Aorta (tissue), 5 donors: ENCODE results near the gene GLTP. TPM values are rescaled to one million over a fixed set of nuclear protein-coding genes. Genes with fewer than 3 reads are reported as not detected.

Experiments used
- ATAC-seq: fragments of 200-7000 bp; cut with Tn5 transposase; one replicate; pipeline ENCODE4 v1.9.1; 2022; ENCODE audit warnings: moderate library complexity; ENCODE audit not compliant: low FRiP score
- DNase-seq, 2 donors: peaks; one replicate each; pipeline ENCODE4 v3.0.0-alpha.2; 2020
- H3K27ac ChIP-seq, 2 donors: one replicate each; pipeline ENCODE4 v1.5.1; 2013; ENCODE audit warnings: low read length in 2 of 2, mild to moderate bottlenecking in 2 of 2, moderate library complexity in 2 of 2, control low read depth in 1 of 2, inconsistent platforms in 1 of 2, low read depth in 1 of 2
- H3K27me3 ChIP-seq, 2 donors: one replicate each; pipeline ENCODE4 v1.6.1; 2013; ENCODE audit warnings: control low read depth in 1 of 2, low read length in 1 of 2, mild to moderate bottlenecking in 1 of 2, moderate library complexity in 1 of 2; ENCODE audit not compliant: insufficient read depth in 2 of 2, control insufficient read depth in 1 of 2
- H3K36me3 ChIP-seq, 2 donors: one replicate each; pipeline ENCODE4 v1.6.1; 2013; ENCODE audit warnings: control low read depth in 1 of 2, low read length in 1 of 2, mild to moderate bottlenecking in 1 of 2; ENCODE audit not compliant: insufficient read depth in 2 of 2, control insufficient read depth in 1 of 2
- H3K4me1 ChIP-seq, 2 donors: one replicate each; pipeline ENCODE4 v1.6.1; 2013; ENCODE audit warnings: low read length in 2 of 2, control low read depth in 1 of 2, mild to moderate bottlenecking in 1 of 2, moderate library complexity in 1 of 2; ENCODE audit not compliant: insufficient read depth in 2 of 2, control insufficient read depth in 1 of 2
- H3K4me3 ChIP-seq, 2 donors: one replicate each; pipeline ENCODE4 v1.5.1; 2013; ENCODE audit warnings: low read length in 2 of 2, control low read depth in 1 of 2, mild to moderate bottlenecking in 1 of 2
- H3K9me3 ChIP-seq: one replicate; pipeline ENCODE4 v1.6.1; 2013; ENCODE audit warnings: mild to moderate bottlenecking, low read length; ENCODE audit not compliant: control insufficient read depth
- WGBS, 2 donors: extraction: QIAGEN DNeasy Blood & Tissue Kit; methylation state at CpG; one replicate each; pipeline ENCODE4 v1.1.7; 2013; 5-methylcytosine and 5-hydroxymethylcytosine counted together
- intact Hi-C, 2 donors: fragments of 100-400 bp; cut with DNase I; formaldehyde crosslinking; loops; one replicate each; pipeline versions ENCODE4 v1.14.2 to v1.15.0; 2022
- polyA plus RNA-seq, 2 donors: library from polyadenylated mRNA; stranded (reverse); fragments of 200-250 nt; gene quantifications; one replicate each; pipeline ENCODE4 v1.2.3, GENCODE V29; 2013
- total RNA-seq, 2 donors: library from RNA; stranded (reverse); fragmentation: NEBNext Ultra II Directional; extraction: Animal tissue kit (Norgen Biotek cat#: 25700); gene quantifications; one replicate each; pipeline ENCODE4 v1.2.1, GENCODE V29; 2021
- donor health status: healthy with polysubstance abuse.
- donor health status: Bipolar disorder and iron deficiency.
- donor health status: DM: no; HTN: no; CAD: no.
- donor health status: DM: no; HTN: no; CAD: no.
- donor health status: DM: yes; HTN: yes; CAD: no.

The GLTP gene
- total and polyA plus RNA-seq, 4 donors = 25.4 to 38.6 (median 35.1) TPM

GRCh38 chr12:109877504-109878246, 2.7 kb downstream of the GLTP start:
- Histone ChIP-seq H3K36me3 (no peaks in the 10 kb centered on the region), H3K4me3 (no peak overlapping the region), H3K27me3 (no peaks in the 10 kb centered on the region), H3K27ac (no peak overlapping the region), H3K4me1 (peaks cover 0 to 4% of the 10 kb centered on the region in 2 donors), H3K9me3 (no peaks in the 10 kb centered on the region)
- ATAC-seq (no peak), DNase-seq (no peak)
- intact Hi-C loops = loop anchor here (10.0 kb wide), 1 partner anchor 283 kb away; no protein-coding TSS in a partner anchor
- 58 to 61% methylated on average over 10 of the region's 10 CpGs for WGBS, 2 donors

- no peak overlapping the region for H3K4me3 ChIP-seq
- ATAC-seq (no peak), DNase-seq (no peak)
- H3K9me3 ChIP-seq = no peaks in the 10 kb centered on the region
- intact Hi-C loops = loop anchor here (10.0 kb wide), 1 partner anchor 282 kb away; no protein-coding TSS in a partner anchor
- H3K27ac ChIP-seq = no peak overlapping the region
- H3K27me3 ChIP-seq = no peaks in the 10 kb centered on the region
- peaks cover 0 to 2% of the 10 kb centered on the region in 2 donors for H3K36me3 ChIP-seq
- H3K4me1 ChIP-seq = peaks cover 0 to 4% of the 10 kb centered on the region in 2 donors
These were observed 3.9 kb downstream of the GLTP start for GRCh38 chr12:109876406-109876805.

DNA sequence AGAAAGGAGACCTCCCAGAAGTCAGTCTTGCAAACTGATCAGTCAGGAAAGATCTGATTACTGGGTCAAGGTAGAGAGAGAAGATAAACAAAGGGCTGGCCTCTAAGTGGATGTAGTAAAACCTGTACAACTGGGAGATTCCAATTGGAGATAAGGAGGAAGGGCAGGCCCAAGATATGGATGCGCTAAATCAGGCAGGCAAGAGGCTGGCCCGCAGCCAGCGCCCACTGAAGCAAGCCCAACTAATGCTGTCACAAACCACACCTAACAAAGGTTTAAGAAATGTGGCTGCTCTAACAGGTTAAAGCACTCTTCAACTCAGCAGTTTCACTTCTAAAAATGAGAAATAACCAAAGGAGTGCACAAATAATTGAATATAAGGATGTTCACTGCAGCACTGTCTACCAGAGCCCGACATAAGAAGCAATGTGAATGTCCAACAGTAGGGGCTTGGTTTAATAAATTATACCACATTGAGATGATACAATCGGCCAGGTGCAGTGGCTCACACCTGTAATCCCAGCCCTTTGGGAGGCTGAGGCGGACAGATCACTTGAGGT, 4.7 kb downstream of the GLTP start:
- Histone ChIP-seq H3K4me3 (no peak overlapping the region), H3K27me3 (no peaks in the 10 kb centered on the region), H3K4me1 (peaks cover 0 to 4% of the 10 kb centered on the region in 2 donors), H3K9me3 (no peaks in the 10 kb centered on the region), H3K36me3 (peaks cover 0 to 2% of the 10 kb centered on the region in 2 donors), H3K27ac (no peak overlapping the region)
- ATAC-seq (no peak), DNase-seq (no peak)
- intact Hi-C loops = loop anchor here (10.0 kb wide), 1 partner anchor 281 kb away; no protein-coding TSS in a partner anchor
- 83 to 85% methylated on average over 6 of the region's 6 CpGs for WGBS, 2 donors

- no peak overlapping the region for H3K27ac ChIP-seq
- H3K9me3 ChIP-seq = no peaks in the 10 kb centered on the region
- peaks cover 0 to 2% of the 10 kb centered on the region in 2 donors for H3K36me3 ChIP-seq
- H3K27me3 ChIP-seq = no peaks in the 10 kb centered on the region
- no peak overlapping the region for H3K4me3 ChIP-seq
- WGBS, 2 donors = 91 to 92% methylated on average over 6 of the region's 6 CpGs
- no peak for ATAC-seq
- intact Hi-C loops = loop anchor here (10.0 kb wide), 1 partner anchor 279 kb away; no protein-coding TSS in a partner anchor
- peaks cover 0 to 4% of the 10 kb centered on the region in 2 donors for H3K4me1 ChIP-seq
- no peak for DNase-seq
These were observed 6.7 kb downstream of the GLTP start for GRCh38 chr12:109873653-109874052.

- intact Hi-C loops = loop anchor here (10.0 kb wide), 1 partner anchor 277 kb away; no protein-coding TSS in a partner anchor
- Histone ChIP-seq H3K36me3 (peaks cover 0 to 2% of the 10 kb centered on the region in 2 donors), H3K9me3 (no peaks in the 10 kb centered on the region), H3K4me3 (no peak overlapping the region), H3K4me1 (no peaks in the 10 kb centered on the region), H3K27ac (no peak overlapping the region), H3K27me3 (no peaks in the 10 kb centered on the region)
- no peak for DNase-seq
- no peak for ATAC-seq
- 64 to 66% methylated on average over 7 of the region's 7 CpGs for WGBS, 2 donors
These were observed 8.6 kb downstream of the GLTP start for GRCh38 chr12:109871668-109872314.

DNA sequence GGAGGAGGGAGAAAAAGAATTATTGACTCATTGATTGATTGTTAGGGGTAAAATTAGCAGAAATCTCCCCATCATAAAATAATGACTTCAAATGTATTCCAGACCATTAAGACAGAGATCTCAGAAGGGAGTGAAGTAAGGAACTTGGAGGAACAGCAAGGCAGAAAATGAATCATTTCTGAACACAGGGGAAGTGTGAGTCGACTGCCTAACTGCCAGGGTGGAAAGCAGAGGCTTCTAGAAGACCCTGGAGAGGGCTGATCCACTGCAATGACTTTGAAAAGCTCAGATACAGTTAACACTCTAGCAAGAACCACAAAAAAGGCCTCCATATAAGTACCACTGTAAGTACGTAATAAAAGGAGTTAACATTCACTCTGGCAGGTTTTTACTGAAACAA, 9.7 kb downstream of the GLTP start:
- H3K27ac ChIP-seq = no peak overlapping the region
- ATAC-seq = no peak
- no peaks in the 10 kb centered on the region for H3K4me1 ChIP-seq
- H3K27me3 ChIP-seq = no peaks in the 10 kb centered on the region
- intact Hi-C loops = loop anchor here (10.0 kb wide), 1 partner anchor 276 kb away; no protein-coding TSS in a partner anchor
- WGBS, 2 donors = 66 to 73% methylated on average over 2 of the region's 2 CpGs
- DNase-seq = no peak
- H3K36me3 ChIP-seq = peaks cover 0 to 2% of the 10 kb centered on the region in 2 donors
- H3K4me3 ChIP-seq = no peak overlapping the region
- H3K9me3 ChIP-seq = no peaks in the 10 kb centered on the region

DNA sequence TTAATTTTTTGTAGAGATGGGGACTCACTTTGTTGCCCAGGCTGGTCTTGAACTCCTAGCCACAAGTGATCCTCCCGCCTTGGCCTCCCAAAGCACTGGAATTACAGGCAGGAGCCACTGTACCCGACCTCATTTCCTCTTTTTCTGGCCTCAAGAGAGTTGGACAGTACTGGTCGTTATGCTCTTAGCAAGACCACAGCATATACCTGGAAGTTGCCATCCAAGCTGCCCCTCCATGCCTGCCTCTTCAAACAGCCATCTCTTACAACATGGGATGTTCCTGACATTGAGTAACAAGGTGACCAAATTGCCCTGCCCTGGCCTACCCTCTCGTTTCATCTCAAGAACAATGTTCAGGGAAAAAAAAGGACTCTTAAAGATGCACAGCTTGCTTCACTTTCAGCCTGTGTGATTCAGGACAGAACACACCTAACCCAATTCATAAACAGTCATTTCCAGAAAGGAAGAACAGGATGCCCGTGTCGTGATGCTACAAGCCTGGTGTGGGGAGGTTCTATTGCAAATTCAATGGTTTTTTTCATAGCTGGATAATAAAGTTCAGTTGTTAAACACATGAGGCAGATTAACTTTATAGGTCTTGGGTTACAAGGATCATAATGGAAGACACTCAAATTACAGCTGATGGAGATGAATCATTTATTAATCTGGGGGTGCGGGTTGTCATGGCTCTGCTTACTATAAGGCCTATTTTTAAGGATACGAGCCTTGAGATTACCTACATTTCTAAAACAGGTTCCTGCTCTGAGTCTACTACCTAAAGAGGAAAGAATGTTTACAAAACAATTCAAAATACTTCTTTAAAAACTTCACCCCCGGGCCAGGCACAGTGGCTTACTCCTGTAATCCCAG, 11.9 kb downstream of the GLTP start:
- WGBS, 2 donors = 84 to 90% methylated on average over 9 of the region's 9 CpGs
- no peak overlapping the region for H3K27ac ChIP-seq
- no peak overlapping the region for H3K4me3 ChIP-seq
- H3K36me3 ChIP-seq = peaks cover 0 to 2% of the 10 kb centered on the region in 2 donors
- ATAC-seq (no peak), DNase-seq (no peak)
- H3K9me3 ChIP-seq = no peaks in the 10 kb centered on the region
- intact Hi-C loops = no loop called here
- no peaks in the 10 kb centered on the region for H3K4me1 ChIP-seq
- no peaks in the 10 kb centered on the region for H3K27me3 ChIP-seq

DNA sequence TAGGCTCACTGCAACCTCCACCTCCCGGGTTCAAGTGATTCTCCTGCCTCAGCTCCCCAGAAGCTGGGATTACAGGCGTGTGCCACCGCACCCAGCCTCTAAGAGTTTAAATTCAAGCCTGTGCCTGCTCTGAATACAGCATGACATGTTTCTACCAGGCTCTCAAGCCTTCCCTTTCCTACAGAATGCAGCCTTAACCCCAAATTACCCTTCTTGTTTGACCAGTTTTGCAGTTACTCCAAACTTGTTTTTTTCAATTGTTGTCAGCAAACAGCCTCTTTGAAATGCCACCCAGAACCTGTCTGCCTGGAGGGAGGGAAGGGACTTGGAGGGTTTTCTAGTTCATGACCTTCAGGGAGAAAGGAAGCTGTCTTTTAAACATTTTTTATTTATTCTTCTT, 15.4 kb downstream of the GLTP start:
- Histone ChIP-seq H3K27me3 (no peaks in the 10 kb centered on the region), H3K4me1 (no peaks in the 10 kb centered on the region), H3K4me3 (no peak overlapping the region), H3K9me3 (no peaks in the 10 kb centered on the region), H3K36me3 (no peaks in the 10 kb centered on the region), H3K27ac (no peak overlapping the region)
- no peak for ATAC-seq
- intact Hi-C loops = no loop called here
- no peak for DNase-seq
- 77% methylated on average over 3 of the region's 3 CpGs for WGBS, 2 donors
